ENCODE results near the gene KCNA5. TPM values are rescaled to one million over a fixed set of nuclear protein-coding genes. Genes with fewer than 3 reads are reported as not detected.

The KCNA5 gene
- total RNA-seq, 2 donors from 2014 or later: not detected

DNA sequence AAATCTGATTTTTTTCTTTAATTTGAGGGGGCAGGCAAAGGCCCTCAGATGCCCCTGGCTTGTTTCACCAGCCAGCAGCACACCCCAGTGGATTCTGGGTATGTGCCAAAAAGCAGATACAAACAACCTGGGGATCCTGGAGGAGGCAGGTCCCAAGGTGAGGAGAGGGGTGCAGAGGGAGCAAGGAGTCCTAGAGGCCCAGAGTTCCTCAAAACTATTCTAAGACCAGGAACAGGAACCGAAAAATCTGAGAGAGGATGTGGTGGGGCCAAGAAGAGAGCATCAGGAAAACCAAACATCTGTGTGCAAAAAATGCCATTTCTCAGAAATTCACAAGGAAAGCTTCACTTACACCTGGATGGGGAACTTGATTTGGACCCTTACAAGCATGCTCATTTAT is 8.2 kb downstream of the KCNA5 start:
- Mint-ChIP-seq H3K27ac (no peak overlapping the region), H3K36me3 (ENCODE audit: low read depth) (peaks cover 5% of the 10 kb centered on the region), H3K4me3 (no peak overlapping the region), H3K4me1 (peaks cover 11% of the 10 kb centered on the region), H3K27me3 (peaks cover 40% of the 10 kb centered on the region)
- DNase-seq (no peak), ATAC-seq (no peak)
- no peaks in the 10 kb centered on the region for H3K9me3 ChIP-seq (ENCODE audit: control insufficient read depth, low read length, poor library complexity, severe bottlenecking)

DNA sequence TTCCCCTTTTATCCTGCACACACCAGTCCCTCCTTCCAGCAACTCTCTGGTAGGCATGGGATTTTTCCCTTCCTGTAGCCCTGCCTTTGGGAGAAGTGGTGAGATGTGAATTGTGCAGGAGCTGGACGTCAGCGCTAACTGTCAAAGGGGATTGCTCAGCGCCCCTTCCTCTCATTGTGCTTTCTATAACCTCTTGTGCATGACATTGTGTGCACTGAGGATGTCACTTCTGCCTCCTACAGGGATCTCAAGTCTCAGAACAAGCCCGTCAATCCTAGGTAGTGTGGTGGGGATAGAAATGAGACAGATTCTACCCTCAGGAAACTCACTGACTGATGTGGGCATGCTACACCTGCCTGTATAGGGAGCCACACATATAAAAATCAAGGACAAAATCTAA is 8.7 kb downstream of the KCNA5 start:
- H3K4me1 Mint-ChIP-seq: peaks cover 11% of the 10 kb centered on the region
- no peak overlapping the region for H3K27ac Mint-ChIP-seq
- DNase-seq: no peak
- peaks cover 43% of the 10 kb centered on the region for H3K27me3 Mint-ChIP-seq
- no peak for ATAC-seq
- H3K4me3 Mint-ChIP-seq: no peak overlapping the region
- peaks cover 5% of the 10 kb centered on the region for H3K36me3 Mint-ChIP-seq (ENCODE audit: low read depth)
- H3K9me3 ChIP-seq (ENCODE audit: control insufficient read depth, low read length, poor library complexity, severe bottlenecking): no peaks in the 10 kb centered on the region

DNA sequence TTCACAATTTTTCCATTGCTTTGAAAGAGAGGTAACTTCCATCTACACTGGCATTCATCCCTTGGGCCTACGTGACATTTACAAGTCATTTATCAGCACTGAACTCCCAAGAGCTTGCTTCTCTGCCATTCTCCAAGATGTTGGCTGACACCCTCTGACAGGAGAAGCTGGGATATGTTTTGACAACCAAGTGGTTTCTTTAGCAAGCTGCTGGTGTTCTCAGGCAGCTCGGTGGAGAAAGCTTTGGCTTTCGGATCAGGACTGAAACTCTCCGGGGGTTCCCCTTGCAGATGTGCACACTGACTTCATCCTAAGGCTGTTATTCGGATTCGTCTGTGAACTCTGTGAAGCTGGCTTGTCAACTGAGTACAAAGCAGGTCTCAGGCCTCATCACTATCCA is 15.7 kb downstream of the KCNA5 start:
- H3K27me3 Mint-ChIP-seq: peaks cover 70% of the 10 kb centered on the region
- H3K4me1 Mint-ChIP-seq: peaks cover 2% of the 10 kb centered on the region
- no peaks in the 10 kb centered on the region for H3K36me3 Mint-ChIP-seq (ENCODE audit: low read depth)
- no peak for ATAC-seq
- DNase-seq: no peak
- H3K9me3 ChIP-seq (ENCODE audit: control insufficient read depth, low read length, poor library complexity, severe bottlenecking): no peaks in the 10 kb centered on the region
- H3K4me3 Mint-ChIP-seq: no peak overlapping the region
- H3K27ac Mint-ChIP-seq: no peak overlapping the region

DNA sequence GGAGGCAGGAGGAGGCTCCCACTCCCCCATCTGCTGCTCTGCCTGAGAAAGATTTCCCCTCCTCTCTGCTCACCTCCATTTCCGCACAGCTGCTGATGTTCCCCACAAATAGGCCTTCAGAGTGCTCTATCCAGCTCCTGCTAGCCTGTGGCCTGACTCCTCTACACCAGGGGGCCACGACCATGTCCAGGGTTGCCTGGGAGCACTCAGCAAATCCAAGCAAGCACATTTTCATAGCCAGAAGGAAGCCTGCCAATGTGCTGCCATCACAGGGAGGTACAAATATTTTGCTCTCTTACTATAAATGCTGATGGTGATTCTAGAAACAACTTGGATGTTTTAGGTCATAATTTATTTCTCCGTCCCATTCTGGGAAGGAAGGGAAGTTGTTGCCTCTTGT is 17.3 kb downstream of the KCNA5 start:
- no peak for DNase-seq
- ATAC-seq: no peak
- Mint-ChIP-seq H3K4me1 (no peaks in the 10 kb centered on the region), H3K36me3 (ENCODE audit: low read depth) (no peaks in the 10 kb centered on the region), H3K27ac (no peak overlapping the region), H3K27me3 (peaks cover 67% of the 10 kb centered on the region), H3K4me3 (no peak overlapping the region)
- H3K9me3 ChIP-seq (ENCODE audit: control insufficient read depth, low read length, poor library complexity, severe bottlenecking): no peaks in the 10 kb centered on the region

DNA sequence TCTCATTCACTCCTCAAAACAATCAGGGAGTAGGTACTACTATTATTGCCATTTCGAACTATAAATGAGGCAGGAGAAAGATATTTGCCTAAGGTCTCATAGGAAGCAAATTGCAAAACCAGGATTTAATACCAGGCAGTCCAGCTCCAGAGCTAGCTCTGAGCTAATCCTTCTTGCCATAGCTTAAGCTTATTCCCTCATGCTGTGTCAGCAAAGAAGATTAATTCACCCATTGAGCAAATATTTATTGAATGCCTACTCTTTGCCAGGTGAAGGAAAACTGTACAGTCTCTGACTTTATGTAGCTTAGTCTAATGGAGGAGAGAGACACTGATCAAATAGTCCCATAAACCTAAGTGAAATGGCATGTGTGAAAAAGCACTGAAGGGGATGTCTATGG is 19.5 kb downstream of the KCNA5 start:
- no peaks in the 10 kb centered on the region for H3K36me3 Mint-ChIP-seq (ENCODE audit: low read depth)
- H3K4me1 Mint-ChIP-seq: no peaks in the 10 kb centered on the region
- no peak overlapping the region for H3K4me3 Mint-ChIP-seq
- no peak overlapping the region for H3K27ac Mint-ChIP-seq
- ATAC-seq (no peak), DNase-seq (no peak)
- peaks cover 54% of the 10 kb centered on the region for H3K27me3 Mint-ChIP-seq
- H3K9me3 ChIP-seq (ENCODE audit: control insufficient read depth, low read length, poor library complexity, severe bottlenecking): no peaks in the 10 kb centered on the region

DNA sequence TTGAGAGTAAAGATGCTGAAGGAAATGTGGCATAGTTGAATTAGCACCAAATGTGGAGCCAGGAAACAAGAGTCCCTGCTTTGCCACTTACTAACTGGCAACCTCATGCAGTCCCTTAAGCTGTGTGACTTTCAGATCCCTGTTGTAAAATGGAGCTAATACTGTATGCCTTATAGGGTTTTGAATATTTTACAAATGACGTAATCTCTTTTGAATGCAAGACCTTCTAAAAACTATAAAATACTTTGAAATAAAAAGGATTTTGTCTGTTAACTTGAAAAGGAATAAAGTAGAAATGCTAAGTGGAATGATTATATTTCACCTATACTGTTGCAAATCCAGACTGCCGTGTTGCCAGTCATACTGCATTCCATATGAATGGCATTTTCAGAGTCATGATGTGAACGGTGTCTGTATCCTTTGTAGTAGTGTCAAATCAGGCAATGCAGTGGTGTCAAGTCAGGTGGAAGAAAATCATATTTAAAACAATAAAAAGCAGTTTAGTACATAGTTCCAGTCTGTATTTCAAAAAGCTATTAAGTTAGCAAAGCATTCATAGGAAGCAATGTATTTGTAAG is 21.3 kb downstream of the KCNA5 start:
- Mint-ChIP-seq H3K4me1 (no peaks in the 10 kb centered on the region), H3K27me3 (peaks cover 46% of the 10 kb centered on the region), H3K27ac (no peak overlapping the region), H3K36me3 (ENCODE audit: low read depth) (no peaks in the 10 kb centered on the region), H3K4me3 (no peak overlapping the region)
- no peak for DNase-seq
- ATAC-seq: no peak
- H3K9me3 ChIP-seq (ENCODE audit: control insufficient read depth, low read length, poor library complexity, severe bottlenecking): no peaks in the 10 kb centered on the region

- ATAC-seq: no peak
- Mint-ChIP-seq H3K27ac (no peak overlapping the region), H3K36me3 (ENCODE audit: low read depth) (no peaks in the 10 kb centered on the region), H3K4me3 (no peak overlapping the region), H3K27me3 (peaks cover 44% of the 10 kb centered on the region), H3K4me1 (no peaks in the 10 kb centered on the region)
- no peak for DNase-seq
- H3K9me3 ChIP-seq (ENCODE audit: control insufficient read depth, low read length, poor library complexity, severe bottlenecking): no peaks in the 10 kb centered on the region
Measured at GRCh38 chr12:5066251-5066650, 22.6 kb downstream of the KCNA5 start.

GRCh38 chr12:5068126-5068525 is 24.4 kb downstream of the KCNA5 start:
- H3K27me3 Mint-ChIP-seq: peaks cover 42% of the 10 kb centered on the region
- no peak for DNase-seq
- no peak overlapping the region for H3K4me3 Mint-ChIP-seq
- H3K9me3 ChIP-seq (ENCODE audit: control insufficient read depth, low read length, poor library complexity, severe bottlenecking): no peaks in the 10 kb centered on the region
- ATAC-seq: no peak
- no peaks in the 10 kb centered on the region for H3K36me3 Mint-ChIP-seq (ENCODE audit: low read depth)
- H3K27ac Mint-ChIP-seq: no peak overlapping the region
- H3K4me1 Mint-ChIP-seq: no peaks in the 10 kb centered on the region

DNA sequence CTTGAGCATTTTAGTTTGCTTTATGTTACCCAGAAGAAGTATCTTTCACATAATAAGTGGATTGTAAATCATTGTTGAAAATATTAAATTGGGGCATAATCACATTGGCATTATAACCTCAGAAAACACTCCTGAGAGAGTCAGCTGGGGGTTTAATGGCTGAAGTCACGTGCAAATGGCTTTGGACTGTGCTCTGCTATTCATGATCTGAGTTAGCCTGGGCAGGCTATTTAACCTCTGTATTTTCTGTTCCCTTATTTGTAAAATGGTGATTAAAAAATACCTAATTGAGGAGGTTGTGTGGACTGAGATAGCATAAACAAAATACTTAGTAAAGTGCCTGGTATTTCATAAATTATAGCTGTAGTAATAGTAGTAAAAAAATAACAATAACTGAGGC is 24.9 kb downstream of the KCNA5 start:
- ATAC-seq (no peak), DNase-seq (no peak)
- Mint-ChIP-seq H3K4me1 (no peaks in the 10 kb centered on the region), H3K27ac (no peak overlapping the region), H3K36me3 (ENCODE audit: low read depth) (no peaks in the 10 kb centered on the region), H3K27me3 (peaks cover 44% of the 10 kb centered on the region), H3K4me3 (no peak overlapping the region)
- H3K9me3 ChIP-seq (ENCODE audit: control insufficient read depth, low read length, poor library complexity, severe bottlenecking): no peaks in the 10 kb centered on the region

DNA sequence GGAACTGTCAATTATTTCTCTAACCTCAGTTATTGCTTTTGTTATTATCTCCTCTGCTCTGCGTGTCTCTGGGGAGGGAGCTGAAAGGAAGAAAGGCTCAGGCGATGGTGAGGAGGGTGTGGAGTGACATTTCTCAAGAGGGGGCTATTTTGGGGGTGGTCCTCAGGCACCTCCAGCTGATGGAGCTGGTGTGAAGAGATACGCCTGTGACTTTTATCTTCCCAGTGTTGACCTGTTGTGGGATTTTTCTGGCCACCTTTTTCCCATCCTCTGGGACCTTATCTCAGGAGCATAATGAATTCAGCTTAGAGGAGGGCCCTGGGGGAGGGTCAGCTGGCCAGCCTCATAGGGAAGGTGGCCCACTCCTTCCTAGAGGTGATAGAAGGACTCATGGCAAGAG is 26.4 kb downstream of the KCNA5 start:
- H3K27ac Mint-ChIP-seq: no peak overlapping the region
- DNase-seq: no peak
- H3K4me3 Mint-ChIP-seq: no peak overlapping the region
- H3K9me3 ChIP-seq (ENCODE audit: control insufficient read depth, low read length, poor library complexity, severe bottlenecking): no peaks in the 10 kb centered on the region
- peaks cover 41% of the 10 kb centered on the region for H3K27me3 Mint-ChIP-seq
- no peak for ATAC-seq
- H3K4me1 Mint-ChIP-seq: no peaks in the 10 kb centered on the region
- H3K36me3 Mint-ChIP-seq (ENCODE audit: low read depth): no peaks in the 10 kb centered on the region

GRCh38 chr12:5071496-5071895 is 27.8 kb downstream of the KCNA5 start:
- Mint-ChIP-seq H3K27me3 (peaks cover 52% of the 10 kb centered on the region), H3K27ac (no peak overlapping the region), H3K4me3 (no peak overlapping the region), H3K4me1 (no peaks in the 10 kb centered on the region), H3K36me3 (ENCODE audit: low read depth) (no peaks in the 10 kb centered on the region)
- DNase-seq (no peak), ATAC-seq (no peak)
- no peaks in the 10 kb centered on the region for H3K9me3 ChIP-seq (ENCODE audit: control insufficient read depth, low read length, poor library complexity, severe bottlenecking)

GRCh38 chr12:5072311-5072710 is 28.6 kb downstream of the KCNA5 start:
- Mint-ChIP-seq H3K4me3 (no peak overlapping the region), H3K27ac (no peak overlapping the region), H3K27me3 (peaks cover 56% of the 10 kb centered on the region), H3K4me1 (no peaks in the 10 kb centered on the region), H3K36me3 (ENCODE audit: low read depth) (no peaks in the 10 kb centered on the region)
- H3K9me3 ChIP-seq (ENCODE audit: control insufficient read depth, low read length, poor library complexity, severe bottlenecking): no peaks in the 10 kb centered on the region
- no peak for DNase-seq
- no peak for ATAC-seq

DNA sequence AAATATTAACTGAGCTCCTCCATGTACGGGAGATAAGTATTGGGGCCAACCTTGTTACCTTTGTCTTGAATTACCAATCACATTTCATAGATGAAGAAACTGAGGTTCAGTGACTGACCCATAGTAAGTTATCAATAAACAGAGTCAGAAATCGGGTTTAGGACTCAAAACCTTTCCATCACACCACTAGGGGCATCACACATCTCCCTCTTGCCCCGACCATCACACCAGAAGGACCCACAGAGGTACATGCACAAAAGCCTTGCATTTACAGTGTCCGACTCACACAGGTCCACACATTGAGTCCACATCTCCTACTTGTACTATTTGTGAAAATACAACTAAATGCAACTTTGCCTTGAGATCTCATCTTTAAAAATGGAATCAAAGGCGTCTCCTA is 29.4 kb downstream of the KCNA5 start:
- no peaks in the 10 kb centered on the region for H3K9me3 ChIP-seq (ENCODE audit: control insufficient read depth, low read length, poor library complexity, severe bottlenecking)
- Mint-ChIP-seq H3K36me3 (ENCODE audit: low read depth) (no peaks in the 10 kb centered on the region), H3K4me1 (no peaks in the 10 kb centered on the region), H3K4me3 (no peak overlapping the region), H3K27me3 (peaks cover 58% of the 10 kb centered on the region), H3K27ac (no peak overlapping the region)
- no peak for ATAC-seq
- no peak for DNase-seq

DNA sequence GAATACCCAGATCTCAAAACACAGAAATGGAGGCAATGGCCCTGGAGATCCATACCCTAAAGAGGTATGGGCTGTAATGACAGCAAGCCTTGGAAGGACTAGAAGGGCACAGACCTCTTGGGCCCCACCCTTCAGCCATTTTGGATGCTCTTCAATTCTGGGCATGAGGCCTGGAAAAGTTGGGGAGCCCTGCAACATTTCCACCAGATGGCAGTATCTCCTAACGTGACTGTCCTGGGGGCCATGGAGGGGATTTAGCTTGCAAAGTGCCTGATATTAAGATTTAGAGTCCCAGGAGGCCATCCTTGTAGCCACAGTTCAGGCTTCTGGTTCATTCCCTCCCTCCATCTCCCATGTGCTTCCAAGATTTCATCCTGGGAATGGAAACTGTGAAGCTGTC is 30.2 kb downstream of the KCNA5 start:
- ATAC-seq (no peak), DNase-seq (no peak)
- Mint-ChIP-seq H3K36me3 (ENCODE audit: low read depth) (no peaks in the 10 kb centered on the region), H3K4me3 (no peak overlapping the region), H3K27me3 (peaks cover 64% of the 10 kb centered on the region), H3K4me1 (no peaks in the 10 kb centered on the region), H3K27ac (no peak overlapping the region)
- no peaks in the 10 kb centered on the region for H3K9me3 ChIP-seq (ENCODE audit: control insufficient read depth, low read length, poor library complexity, severe bottlenecking)

Measured in T-helper 17 cell (primary cell).